ENCODE measurements around the gene ZNF764.
"Not testable (repeated sequence)": the region's sequence is repeated elsewhere in the genome, so short reads cannot be mapped to it uniquely, and the experiment has no call there.

ZNF764 gene

DNA sequence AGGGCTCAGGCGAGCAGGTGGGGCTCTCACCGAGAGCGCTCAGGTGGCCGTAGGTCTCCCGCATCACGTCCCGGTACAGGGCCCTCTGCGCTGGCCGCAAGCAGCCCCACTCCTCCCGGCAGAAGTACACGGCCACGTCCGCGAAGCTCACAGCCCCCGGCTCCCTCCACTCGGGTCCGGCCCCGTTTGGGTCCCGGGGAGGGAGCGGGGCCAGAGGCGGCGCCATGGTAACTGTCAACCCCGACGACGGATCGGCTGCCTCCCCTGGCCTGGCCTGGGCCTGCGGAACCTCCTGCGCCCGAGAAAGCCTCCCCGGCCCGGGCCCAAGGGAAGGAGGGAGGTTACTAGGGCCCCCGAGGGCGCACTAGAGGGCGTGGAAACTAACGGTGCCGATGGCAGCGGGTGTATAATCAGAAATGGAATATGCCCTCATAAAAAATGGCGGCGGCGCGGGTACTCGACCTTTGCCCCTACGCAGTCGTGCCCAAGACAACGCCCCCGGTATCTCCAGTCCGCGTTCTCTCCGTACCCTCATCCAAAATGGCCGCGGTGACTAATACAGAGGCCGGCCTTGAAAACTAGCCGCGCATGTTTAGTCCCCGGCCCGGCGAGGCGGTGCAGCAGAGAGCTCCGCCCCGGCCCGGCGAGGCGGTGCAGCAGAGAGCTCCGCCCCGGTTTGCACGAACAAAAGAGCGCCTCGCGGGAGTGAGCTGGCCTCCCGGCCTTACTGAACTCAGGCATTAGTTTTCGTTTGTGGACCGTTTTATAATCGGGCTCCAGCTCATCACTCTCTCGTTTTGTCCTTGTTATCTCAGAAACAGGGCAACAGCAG, at the start of gene ZNF764:
Gene ZNF764, minus strand, starts transcription at position 418 of the 832 bp plus-strand sequence. Its CDS starts 192 bp downstream, at position 226.
- peak; percentile 99 for DNase-seq

DNA sequence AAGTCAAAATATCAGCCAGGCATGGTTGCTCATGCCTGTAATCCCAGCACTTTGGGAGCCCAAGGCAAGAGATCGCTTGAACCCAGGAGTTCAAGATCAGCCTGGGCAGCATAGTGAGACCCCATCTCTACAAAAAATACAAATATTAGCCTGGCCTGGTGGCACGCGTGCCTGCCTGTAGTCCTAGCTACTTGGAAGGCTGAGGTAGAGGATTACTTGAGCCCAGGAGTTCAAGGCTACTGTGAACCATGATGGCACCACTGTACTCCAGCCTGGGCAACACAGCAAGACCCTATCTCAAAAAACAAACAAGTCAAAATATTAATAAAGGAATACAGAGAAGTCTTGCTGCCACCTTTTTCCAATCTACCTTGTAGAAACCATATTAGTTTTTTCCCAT, 47.8 kb upstream of the ZNF764 start:
- DNase-seq = no peak

DNA sequence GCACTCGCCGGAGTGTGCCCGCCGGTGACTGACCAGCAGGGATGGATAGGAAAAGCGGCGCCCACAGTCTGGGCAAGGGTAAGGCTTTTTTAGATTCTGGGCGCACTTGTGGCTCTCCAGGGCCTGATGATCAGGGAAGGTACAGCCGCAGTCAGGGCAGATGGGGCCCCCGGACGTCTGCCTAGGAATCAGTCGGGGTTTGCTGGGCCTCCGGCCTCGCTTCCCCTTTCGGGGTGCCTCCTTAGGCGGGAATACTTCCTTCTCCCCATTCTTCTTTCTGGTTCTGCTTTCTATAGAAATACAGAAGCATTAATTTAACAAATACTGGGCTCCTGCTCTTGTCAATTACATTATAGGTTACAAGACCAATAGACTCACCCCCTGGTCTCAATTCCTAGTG, 47.0 kb upstream of the ZNF764 start:
- no peak for DNase-seq

DNA sequence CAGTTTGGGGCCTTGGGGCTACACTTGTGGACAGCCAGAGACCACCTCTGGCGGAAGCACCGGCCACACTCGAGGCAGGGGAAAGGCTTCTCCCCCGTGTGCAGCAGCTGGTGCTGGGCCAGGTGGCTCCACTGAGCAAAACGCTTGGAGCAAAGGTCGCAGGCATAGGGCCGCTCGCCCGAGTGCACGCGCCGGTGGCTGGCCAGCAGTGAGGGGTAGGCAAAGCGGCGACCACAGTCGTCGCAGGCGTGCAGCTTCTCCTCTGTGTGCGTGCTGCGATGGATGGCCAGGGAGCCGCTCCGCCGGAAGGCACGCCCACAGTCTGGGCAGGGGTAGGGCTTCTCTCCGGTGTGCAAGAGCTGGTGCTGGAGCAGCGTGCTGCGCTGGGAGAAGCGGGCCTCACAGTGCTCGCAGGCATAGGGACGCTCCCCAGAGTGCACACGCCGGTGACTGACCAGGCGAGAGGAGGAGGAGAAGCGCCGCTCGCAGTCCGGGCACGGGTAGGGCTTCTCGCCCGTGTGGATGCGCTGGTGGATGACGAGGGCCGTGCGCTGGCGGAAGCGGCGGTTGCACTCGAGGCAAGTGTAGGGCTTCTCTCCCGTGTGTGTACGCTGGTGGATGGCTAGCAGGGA, 46.3 kb upstream of the ZNF764 start:
- no peak for DNase-seq

DNA sequence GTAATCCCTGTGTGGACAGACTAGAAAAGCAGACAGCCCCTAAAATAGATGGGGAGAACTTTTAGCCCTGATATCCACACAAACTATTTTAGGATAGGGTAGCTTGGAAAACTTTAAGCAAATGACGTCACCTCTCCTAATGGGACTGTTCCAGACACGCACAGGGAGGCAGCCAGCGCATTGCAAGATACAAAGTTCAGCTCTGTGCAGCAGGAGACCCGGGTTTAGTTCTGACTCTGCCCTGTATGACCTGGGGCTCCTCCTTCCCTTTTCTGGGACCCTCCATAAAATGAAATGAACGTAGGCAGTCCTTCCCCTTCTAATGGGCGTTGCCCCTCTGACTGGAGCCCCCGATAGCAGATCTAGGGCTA, 45.8 kb upstream of the ZNF764 start:
- no peak for DNase-seq

DNA sequence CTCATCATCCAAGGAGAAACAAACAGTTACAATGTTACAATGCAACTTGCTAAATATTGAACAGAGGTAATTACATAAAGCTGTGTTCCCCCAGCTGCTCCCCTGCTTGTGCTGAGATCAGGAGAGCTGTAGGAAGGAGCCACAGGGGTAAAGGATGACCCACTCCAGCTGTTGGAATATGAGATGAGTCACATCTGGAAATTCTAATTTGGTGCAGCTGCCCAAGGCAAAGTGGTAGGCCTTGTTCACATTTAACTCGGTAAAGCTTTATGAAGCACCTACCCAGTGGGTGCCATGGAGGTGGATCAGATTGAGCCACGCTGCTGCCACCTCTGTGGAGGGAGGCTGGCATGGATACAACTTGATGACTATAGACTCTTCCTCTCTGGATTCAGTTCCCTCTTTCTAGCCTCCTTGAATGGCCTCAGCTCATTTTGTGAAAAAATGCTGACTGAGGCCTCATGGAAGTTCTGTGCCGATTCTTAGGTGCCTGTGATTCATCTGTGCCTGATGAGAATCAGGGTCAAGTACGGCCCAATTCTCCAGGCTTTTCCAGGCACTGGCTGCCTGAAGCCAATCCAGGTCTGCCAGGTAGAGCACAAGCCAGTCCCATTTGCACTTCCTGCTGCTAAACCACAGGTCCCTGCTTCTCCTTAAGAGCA, 44.6 kb upstream of the ZNF764 start:
- no peak for DNase-seq

DNA sequence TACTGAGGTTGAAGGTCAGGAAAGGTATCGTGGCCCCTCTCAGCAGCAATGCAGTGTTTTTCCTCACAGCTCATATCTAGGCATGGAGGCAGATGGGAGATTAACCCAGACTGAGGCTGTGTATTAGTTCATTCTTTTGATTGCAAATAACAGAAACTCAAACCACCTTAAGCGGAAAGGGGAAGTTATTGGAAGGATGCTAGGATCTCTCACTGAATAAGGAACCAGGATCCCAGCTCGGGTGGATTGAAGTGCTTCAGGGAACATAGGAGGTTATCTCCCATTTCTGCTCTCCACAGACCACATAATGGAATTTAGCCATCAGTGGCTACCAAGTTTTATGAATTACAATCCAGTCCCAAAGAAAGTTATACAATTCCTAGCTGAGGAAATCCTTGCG, 43.8 kb upstream of the ZNF764 start:
- DNase-seq = no peak

DNA sequence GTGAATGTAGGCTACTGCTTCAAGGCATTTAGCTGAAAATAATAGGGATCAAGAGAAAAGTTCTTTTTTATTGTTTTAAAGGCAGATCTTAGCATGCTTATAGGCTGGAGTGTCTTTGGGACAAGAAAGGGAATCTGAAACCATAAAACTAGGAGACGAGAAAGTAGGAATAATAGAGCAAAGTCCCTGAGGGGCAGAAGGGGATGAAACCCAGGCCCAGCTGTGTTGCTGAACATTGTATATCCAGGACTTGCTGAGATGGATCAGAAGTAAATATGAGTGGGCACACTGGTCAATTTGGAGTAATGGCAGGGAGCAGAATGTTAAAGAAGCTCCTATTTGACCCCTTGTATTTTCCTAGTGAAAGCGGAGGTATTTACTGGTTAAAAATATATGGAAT, 42.8 kb upstream of the ZNF764 start:
- no peak for DNase-seq

DNA sequence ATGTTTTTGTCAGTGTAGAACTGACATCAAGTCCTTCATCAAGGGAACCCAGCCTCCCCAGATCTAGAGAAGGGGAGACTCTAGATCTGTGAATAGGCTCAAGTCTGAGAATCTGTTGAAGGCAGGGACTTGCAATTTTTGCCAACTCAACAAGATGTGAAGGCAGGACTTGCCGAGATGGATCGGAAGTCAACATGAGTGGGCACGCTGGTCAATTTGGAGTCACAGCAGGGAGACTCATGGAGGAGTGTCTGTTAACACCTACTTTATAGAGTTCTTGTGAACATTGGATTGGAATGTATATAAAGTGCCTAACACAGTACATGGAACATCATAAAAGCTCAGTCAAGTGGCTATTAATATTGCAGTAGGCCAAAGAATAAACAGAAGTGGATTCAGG, 42.0 kb upstream of the ZNF764 start:
- DNase-seq = no peak

DNA sequence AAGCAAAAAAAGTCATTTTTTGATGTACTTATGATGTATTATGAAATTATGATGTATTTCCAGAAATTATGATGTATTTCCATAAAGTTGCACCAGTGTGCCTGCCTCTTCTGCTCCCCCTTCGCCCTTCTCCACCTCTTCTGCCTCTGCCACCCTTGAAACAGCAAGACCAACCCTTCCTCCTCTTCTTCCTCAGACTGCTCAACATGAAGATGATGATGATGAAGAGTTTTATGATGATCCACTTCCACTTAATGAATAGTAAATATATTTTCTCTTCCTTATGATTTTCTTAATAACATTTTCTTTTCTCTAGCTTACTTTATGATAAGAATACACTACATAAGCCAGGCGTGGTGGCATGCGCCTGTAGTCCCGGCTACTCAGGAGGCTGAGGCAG, 34.7 kb upstream of the ZNF764 start:
- no peak for DNase-seq

DNA sequence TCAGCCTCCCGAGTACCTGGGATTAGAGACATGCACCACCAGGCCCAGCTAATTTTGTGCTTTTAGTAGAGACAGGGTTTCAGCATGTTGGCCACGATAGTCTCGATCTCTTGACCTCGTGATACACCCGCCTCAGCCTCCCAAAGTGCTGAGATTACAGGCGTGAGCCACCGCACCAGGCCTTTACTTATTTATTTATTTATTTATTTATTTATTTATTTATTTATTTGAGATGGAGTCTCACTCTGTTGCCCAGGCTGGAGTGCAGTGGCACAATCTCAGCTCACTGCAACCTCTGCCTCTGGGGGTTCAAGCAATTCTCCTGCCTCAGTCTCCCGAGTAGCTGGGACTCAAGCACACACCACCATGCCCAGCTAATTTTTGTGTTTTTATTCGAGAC, 32.7 kb upstream of the ZNF764 start:
- not testable (repeated sequence) for DNase-seq

DNA sequence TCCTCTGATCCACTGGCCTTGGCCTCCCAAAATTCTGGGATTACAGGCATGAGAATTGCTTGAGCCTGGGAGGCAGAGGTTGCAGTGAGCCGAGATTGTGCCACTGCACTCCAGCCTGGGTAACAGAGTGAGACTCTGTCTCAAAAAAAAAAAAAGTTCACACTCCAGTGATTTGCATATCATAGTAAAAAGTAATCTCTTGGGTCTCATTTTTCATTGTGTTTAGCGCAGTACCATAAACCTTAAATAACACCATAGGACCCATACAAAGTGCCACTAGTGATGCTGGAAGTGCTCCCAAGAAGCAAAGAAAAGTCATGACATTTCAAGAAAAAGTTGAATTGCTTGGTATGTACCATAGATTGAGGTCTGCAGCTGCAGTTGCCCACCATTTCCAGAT, 31.4 kb upstream of the ZNF764 start:
- not testable (repeated sequence) for DNase-seq

DNA sequence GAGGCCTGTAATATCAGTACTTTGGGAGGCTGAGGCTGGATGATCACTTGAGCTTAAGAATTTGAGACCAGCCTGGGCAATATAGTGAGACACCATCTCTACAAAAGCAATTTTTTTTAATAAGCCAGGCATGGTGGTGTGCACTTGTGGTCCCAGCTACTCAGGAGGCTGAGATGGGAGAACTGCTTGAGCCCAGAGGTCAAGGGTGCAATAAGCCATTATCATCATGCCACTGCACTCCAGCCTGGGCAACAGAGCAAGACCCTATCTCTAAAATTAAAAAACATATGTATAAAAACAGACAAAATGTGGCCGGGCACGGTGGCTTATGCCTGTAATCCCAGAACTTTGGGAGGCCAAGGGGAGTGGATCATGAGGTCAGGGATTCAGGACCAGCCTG, 30.5 kb upstream of the ZNF764 start:
- no peak for DNase-seq

DNA sequence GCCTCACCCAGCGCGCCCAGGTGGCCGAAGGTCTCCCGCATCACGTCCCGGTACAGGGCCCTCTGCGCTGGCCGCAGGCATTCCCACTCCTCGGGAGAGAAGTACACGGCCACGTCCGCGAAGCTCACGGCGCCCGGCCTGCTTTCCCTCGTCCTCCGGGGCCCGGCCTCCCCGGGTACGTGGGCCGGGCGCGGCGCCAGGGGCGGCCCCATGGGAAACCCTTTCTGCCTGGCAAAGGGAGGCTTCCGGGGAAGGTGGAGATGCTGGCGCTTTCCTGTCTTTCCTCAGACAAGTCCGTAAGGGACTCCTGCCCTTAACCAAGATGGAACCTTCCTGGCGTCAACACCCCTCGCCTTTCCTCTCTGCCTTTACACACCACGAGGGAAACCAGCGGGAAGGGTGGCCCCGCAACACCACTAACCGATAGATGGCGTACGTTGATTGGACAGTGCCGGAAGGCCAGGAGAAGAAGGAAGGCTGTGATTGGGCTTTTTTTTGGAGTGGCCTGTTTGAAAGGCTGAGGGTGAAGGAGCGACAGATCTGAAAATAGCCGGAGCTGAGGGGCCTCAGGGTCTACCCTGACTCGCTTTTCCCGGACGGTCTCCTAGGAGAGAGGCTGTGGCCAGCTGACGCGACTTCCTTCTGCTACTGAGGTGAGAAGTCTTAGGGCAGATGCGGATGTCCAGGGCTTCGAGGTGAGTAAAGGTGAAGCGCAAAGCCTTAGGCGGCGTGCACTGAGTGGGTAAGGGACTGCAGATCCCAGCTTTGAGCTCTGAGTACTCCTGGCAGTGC, 27.4 kb upstream of the ZNF764 start, which contains the start of gene ZNF785:
Gene ZNF785, minus strand, starts transcription at position 298 of the 792 bp plus-strand sequence. Its CDS starts 86 bp downstream, at position 212.
- DNase-seq = peak; percentile 100

DNA sequence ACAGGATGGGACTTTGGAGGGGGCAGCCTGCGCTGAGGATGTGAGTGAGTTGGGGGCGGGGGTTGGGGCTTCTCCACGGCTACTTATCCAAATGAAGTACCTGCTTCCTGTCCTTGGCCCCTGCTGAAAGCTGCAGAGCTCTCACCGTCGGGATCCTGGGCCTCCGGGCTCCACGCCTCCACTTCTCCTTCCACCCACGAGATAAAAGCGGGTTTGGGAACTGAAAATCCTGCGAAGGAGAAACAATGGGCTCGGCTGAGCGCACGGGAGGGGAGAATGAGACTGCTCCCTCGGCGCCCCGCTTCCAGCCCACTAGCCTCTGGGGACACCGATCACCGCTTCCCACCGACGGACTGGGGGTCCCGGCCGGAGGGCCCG, 26.8 kb upstream of the ZNF764 start:
- DNase-seq = peak; percentile 77

DNA sequence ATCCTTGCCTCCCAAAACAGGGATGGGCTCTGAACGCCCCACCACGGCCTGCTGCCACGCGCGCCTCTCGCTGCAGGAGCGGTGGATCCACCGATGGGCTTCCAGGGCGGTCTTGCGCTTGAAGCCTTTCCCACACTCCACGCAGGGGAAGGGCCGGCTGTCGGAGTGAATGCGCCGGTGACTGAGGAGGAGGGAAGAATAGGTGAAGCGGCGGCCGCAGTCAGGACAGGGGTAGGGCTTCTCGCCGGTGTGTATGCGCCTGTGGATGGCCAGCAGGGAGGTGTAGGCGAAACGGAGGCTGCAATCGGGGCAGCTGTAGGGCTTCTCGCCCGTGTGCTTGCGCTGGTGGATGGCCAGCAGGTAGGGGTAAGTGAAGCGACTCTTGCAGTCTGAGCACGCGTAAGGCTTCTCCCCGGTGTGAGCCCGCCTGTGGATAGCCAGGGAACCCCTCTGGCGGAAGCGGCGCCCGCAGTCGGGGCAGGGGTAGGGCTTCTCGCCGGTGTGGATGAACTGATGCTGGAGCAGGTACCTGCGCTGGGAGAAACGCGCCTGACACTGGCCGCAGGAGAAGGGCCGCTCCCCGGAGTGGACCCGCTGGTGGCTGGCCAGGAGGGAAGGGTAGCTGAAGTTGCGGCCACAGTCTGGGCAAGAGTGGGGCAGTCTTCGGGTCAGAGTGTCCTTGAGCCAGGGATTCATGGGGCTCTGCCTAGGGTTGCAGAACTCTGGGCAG, 24.6 kb upstream of the ZNF764 start:
- no peak for DNase-seq

DNA sequence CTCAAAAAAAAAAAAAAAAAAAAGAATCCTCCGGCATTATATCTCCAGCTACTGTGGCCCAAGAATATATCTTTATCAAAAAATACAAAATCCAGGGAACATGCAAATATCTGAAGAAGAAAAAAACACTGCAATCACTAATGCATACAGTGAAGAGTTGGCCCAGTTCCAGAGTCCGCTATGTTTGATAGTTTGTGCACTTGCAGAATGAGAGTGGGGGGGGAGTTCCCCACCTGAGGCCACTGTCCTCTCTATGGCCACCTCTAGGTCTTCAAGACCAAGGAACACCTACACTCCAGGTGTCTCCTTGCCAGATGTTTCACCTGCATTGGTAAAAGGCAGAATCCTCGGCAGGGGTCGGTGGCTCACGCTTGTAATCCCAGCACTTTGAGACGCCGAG, 23.3 kb upstream of the ZNF764 start:
- peak; percentile 25 for DNase-seq

DNA sequence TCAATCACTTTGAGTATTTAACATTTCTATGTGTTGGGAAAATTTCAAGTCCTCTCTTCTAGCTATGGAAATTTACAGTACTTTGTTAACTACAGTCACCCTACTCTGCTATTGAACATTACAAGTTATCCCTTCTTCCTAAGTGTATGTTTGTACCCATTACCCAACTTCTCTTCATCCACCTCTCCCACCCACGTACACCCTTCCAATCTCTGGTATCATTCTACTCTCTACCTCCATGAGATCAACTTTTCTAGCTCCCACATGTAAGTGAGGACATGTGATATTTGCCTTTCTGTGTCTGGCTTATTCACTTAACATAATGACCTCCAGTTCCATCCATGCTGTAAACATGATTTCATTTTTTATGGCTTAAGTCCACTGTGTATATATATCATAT, 16.5 kb upstream of the ZNF764 start:
- DNase-seq = no peak

DNA sequence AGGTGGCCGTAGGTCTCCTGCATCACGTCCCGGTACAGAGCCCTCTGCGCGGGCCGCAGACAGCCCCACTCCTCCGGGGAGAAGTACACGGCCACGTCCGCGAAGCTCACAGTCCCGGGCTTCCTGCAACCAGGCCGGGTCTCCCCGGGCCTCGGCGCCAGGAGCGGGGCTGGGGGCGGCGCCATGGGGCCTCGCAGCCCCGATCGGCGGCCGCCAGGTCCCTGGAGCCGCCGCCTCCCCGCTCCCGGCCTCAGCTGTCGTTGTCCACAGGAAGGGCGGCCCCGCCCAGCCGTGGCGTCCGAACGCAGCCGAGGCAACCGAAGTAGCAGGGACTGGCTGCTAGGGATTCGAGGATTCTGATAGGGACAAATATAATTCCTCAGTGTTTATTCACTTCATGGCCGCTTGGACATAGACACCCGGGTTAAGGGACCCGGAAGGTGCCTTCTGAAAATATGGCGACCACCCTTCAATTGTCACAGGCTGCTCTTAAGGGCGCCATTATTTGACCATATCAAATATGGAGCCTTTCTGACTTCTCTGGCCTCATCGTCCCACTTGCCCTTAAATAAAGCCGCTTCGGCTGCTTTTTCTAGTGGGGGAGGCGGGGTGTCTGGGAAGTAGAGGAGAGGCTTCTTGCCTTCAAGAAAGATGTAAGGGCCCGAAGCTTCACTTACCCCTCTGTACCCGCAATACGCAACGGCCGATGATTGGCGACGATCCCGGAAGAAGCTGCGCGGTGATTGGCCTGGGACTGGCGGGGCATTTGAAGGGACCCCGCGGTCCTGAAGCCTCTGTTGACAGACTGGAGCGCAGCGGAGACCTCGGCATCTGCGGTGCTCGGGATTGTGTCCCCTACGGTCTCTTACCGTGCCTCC, 13.5 kb upstream of the ZNF764 start, which contains the start of gene ZNF688:
Gene ZNF688, minus strand, starts transcription at position 270 of the 878 bp plus-strand sequence. Its CDS starts 85 bp downstream, at position 185.
- DNase-seq = peak; percentile 99

DNA sequence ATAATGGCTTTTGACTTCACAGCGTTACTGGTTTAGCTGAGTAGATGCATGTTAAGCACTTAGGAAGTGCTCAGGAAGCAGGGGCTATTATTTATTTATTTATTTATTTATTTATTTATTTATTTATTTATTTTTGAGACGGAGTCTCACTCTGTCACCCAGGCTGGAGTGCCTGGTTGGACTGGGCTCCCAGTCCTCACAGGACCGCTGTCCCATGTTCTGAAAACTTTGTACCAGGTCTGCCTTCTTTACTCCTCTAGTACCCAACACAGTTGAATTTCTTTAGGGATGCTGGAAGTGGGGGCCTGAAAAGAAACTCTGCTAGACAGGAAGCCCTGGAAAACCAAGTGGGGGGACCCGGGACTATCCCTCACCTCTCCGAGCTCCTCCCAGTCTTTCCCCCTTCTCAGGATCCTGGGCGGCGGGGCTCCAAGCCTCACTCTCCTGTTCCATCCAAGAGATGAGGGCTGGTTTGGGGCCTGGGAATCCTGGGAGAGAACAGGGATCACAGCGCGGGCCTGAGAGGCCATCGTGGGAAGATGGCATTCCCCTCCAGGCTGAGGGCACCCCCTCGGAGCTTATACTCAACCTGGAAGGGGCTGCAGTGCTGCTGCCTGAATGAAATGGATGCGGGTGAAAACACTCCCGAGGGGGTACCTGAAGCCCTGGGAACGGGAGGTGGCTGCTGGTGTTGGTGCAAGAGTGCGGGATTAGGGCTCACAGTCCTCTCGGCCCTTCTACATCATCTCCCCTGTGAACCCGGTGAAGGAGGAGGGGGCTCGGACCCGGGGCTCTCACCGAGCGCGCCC, 12.7 kb upstream of the ZNF764 start:
- DNase-seq = peak; percentile 69

Measured in NCI-H69 (cell line).